Measurements from ENCODE around the gene POLG2. TPM values are rescaled to one million over a fixed set of nuclear protein-coding genes. Genes with fewer than 3 reads are reported as not detected.

POLG2 gene
- total and polyA plus RNA-seq, 2 donors from 2014 or later, result 9.0 to 18.4 TPM

- no peaks in the 10 kb centered on the region for H3K9me3 ChIP-seq (ENCODE audit: control insufficient read depth in 2 of 3, insufficient read depth in 1 of 3, low read length in 3 of 3)
- intact Hi-C loops (cut with DNase I), result no loop called here
- FAIRE-seq, result no peak
- H3K4me1 ChIP-seq (ENCODE audit: control insufficient read depth in 2 of 3, insufficient read depth in 2 of 3, low read depth in 1 of 3, low read length in 3 of 3), result no peaks in the 10 kb centered on the region
- H3K36me3 ChIP-seq (ENCODE audit: control insufficient read depth in 2 of 3, insufficient read depth in 3 of 3, low read length in 3 of 3), result peaks cover 9 to 62% (median 45%) of the 10 kb centered on the region in 3 donors
- H3K4me3 ChIP-seq (ENCODE audit: low read length in 3 of 3), result no peak overlapping the region
- DNase-seq, result no peak
- no peaks in the 10 kb centered on the region for H3K27me3 ChIP-seq (ENCODE audit: control insufficient read depth, insufficient read depth, low read length)
- H3K27ac ChIP-seq (ENCODE audit: low read depth in 2 of 2, low read length in 2 of 2), result no peak overlapping the region
- no peak overlapping the region for H3K9ac ChIP-seq (ENCODE audit: low read length in 3 of 3)
- TF ChIP-seq, protein P1, sequence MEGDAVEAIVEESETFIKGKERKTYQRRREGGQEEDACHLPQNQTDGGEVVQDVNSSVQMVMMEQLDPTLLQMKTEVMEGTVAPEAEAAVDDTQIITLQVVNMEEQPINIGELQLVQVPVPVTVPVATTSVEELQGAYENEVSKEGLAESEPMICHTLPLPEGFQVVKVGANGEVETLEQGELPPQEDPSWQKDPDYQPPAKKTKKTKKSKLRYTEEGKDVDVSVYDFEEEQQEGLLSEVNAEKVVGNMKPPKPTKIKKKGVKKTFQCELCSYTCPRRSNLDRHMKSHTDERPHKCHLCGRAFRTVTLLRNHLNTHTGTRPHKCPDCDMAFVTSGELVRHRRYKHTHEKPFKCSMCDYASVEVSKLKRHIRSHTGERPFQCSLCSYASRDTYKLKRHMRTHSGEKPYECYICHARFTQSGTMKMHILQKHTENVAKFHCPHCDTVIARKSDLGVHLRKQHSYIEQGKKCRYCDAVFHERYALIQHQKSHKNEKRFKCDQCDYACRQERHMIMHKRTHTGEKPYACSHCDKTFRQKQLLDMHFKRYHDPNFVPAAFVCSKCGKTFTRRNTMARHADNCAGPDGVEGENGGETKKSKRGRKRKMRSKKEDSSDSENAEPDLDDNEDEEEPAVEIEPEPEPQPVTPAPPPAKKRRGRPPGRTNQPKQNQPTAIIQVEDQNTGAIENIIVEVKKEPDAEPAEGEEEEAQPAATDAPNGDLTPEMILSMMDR (IDR thresholded peaks at IDR 0.05; ENCODE audit: borderline replicate concordance, extremely low read depth, insufficient read depth), result peak; percentile 8
Observed at GRCh38 chr17:64534187-64534586, 37.3 kb upstream of the POLG2 start.

DNA sequence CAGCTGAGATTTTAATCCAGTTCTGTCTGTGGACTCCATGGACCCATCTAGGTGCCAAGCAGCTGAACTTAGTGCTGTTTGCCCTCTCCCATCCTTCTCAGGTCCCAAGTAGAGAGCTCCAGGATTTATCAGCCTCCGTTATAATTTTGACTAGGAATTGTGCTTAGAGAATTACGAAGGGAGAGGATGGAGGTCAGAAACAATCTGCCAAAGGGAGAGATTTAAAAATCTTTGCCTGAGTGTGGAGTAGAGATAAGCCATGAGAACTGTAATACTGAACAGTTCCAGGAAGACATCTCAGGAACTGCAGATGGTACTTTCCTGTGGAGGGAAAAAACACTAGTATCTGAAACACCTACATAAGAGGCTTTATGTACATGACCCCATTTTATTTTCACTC, 36.9 kb upstream of the POLG2 start:
- Histone ChIP-seq H3K9me3 (ENCODE audit: control insufficient read depth in 2 of 3, insufficient read depth in 1 of 3, low read length in 3 of 3) (no peaks in the 10 kb centered on the region), H3K9ac (ENCODE audit: low read length in 3 of 3) (no peak overlapping the region), H3K27ac (ENCODE audit: low read depth in 2 of 2, low read length in 2 of 2) (no peak overlapping the region), H3K4me1 (ENCODE audit: control insufficient read depth in 2 of 3, insufficient read depth in 2 of 3, low read depth in 1 of 3, low read length in 3 of 3) (no peaks in the 10 kb centered on the region), H3K27me3 (ENCODE audit: control insufficient read depth, insufficient read depth, low read length) (no peaks in the 10 kb centered on the region), H3K36me3 (ENCODE audit: control insufficient read depth in 2 of 3, insufficient read depth in 3 of 3, low read length in 3 of 3) (peaks cover 11 to 66% (median 48%) of the 10 kb centered on the region in 3 donors), H3K4me3 (ENCODE audit: low read length in 3 of 3) (no peak overlapping the region)
- intact Hi-C loops (cut with DNase I), result no loop called here
- DNase-seq (no peak), FAIRE-seq (no peak)
- TF ChIP-seq, protein P1 (IDR thresholded peaks at IDR 0.05; ENCODE audit: borderline replicate concordance, extremely low read depth, insufficient read depth), result no peak

- no peak for FAIRE-seq
- intact Hi-C loops (cut with DNase I), result no loop called here
- TF ChIP-seq, protein P1 (IDR thresholded peaks at IDR 0.05; ENCODE audit: borderline replicate concordance, extremely low read depth, insufficient read depth), result no peak
Observed at GRCh38 chr17:64532409-64532808, 35.6 kb upstream of the POLG2 start.

DNA sequence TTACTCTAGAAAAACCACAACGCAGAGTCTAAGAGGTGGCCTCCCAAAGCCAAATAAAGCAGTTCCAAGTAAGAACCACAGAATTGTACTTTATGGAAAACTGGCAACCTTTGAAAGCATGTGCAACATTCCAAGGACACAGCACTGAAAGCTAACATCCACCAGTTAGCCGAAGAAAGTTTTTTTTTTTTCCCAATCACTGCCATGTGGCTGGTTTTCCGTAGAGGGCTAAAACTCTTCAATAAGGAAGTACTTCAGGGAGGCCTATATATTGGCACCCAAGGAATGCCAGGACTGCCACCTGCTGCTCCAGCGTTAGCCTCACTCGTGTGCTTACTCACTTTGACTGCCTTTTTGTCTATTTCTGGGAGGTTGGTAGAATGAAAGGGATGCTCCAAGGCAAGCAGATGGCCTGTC, 35.1 kb upstream of the POLG2 start:
- H3K27me3 ChIP-seq (ENCODE audit: control insufficient read depth, insufficient read depth, low read length), result no peaks in the 10 kb centered on the region
- DNase-seq, result no peak
- no peaks in the 10 kb centered on the region for H3K4me1 ChIP-seq (ENCODE audit: control insufficient read depth in 2 of 3, insufficient read depth in 2 of 3, low read depth in 1 of 3, low read length in 3 of 3)
- intact Hi-C loops (cut with DNase I), result no loop called here
- no peak for FAIRE-seq
- TF ChIP-seq, protein P1 (IDR thresholded peaks at IDR 0.05; ENCODE audit: borderline replicate concordance, extremely low read depth, insufficient read depth), result no peak
- no peak overlapping the region for H3K9ac ChIP-seq (ENCODE audit: low read length in 3 of 3)
- peaks cover 16 to 76% (median 49%) of the 10 kb centered on the region in 3 donors for H3K36me3 ChIP-seq (ENCODE audit: control insufficient read depth in 2 of 3, insufficient read depth in 3 of 3, low read length in 3 of 3)
- no peak overlapping the region for H3K4me3 ChIP-seq (ENCODE audit: low read length in 3 of 3)
- no peaks in the 10 kb centered on the region for H3K9me3 ChIP-seq (ENCODE audit: control insufficient read depth in 2 of 3, insufficient read depth in 1 of 3, low read length in 3 of 3)
- no peak overlapping the region for H3K27ac ChIP-seq (ENCODE audit: low read depth in 2 of 2, low read length in 2 of 2)

More at GRCh38 chr17:64532409-64532808, 35.6 kb upstream of the POLG2 start:
- no peak for DNase-seq
- H3K9me3 ChIP-seq (ENCODE audit: control insufficient read depth in 2 of 3, insufficient read depth in 1 of 3, low read length in 3 of 3), result no peaks in the 10 kb centered on the region
- no peaks in the 10 kb centered on the region for H3K27me3 ChIP-seq (ENCODE audit: control insufficient read depth, insufficient read depth, low read length)
- no peak overlapping the region for H3K4me3 ChIP-seq (ENCODE audit: low read length in 3 of 3)
- no peak overlapping the region for H3K9ac ChIP-seq (ENCODE audit: low read length in 3 of 3)
- peaks cover 16 to 78% (median 51%) of the 10 kb centered on the region in 3 donors for H3K36me3 ChIP-seq (ENCODE audit: control insufficient read depth in 2 of 3, insufficient read depth in 3 of 3, low read length in 3 of 3)
- no peak overlapping the region for H3K27ac ChIP-seq (ENCODE audit: low read depth in 2 of 2, low read length in 2 of 2)
- H3K4me1 ChIP-seq (ENCODE audit: control insufficient read depth in 2 of 3, insufficient read depth in 2 of 3, low read depth in 1 of 3, low read length in 3 of 3), result no peaks in the 10 kb centered on the region

All from kidney (tissue), 14 donors.